ENCODE data around the gene AMOT. TPM values are rescaled to one million over a fixed set of nuclear protein-coding genes. Genes with fewer than 3 reads are reported as not detected.

AMOT gene
- polyA plus RNA-seq, 1 donor (not counting 4 experiments of a cell fraction or from before 2014, with no cell fraction given): 0.21 TPM

- FAIRE-seq: no peak
- no peaks in the 10 kb centered on the region for H3K4me1 ChIP-seq (ENCODE audit: control insufficient read depth, extremely low read depth, insufficient read depth, low read length)
- TF ChIP-seq, protein P1, sequence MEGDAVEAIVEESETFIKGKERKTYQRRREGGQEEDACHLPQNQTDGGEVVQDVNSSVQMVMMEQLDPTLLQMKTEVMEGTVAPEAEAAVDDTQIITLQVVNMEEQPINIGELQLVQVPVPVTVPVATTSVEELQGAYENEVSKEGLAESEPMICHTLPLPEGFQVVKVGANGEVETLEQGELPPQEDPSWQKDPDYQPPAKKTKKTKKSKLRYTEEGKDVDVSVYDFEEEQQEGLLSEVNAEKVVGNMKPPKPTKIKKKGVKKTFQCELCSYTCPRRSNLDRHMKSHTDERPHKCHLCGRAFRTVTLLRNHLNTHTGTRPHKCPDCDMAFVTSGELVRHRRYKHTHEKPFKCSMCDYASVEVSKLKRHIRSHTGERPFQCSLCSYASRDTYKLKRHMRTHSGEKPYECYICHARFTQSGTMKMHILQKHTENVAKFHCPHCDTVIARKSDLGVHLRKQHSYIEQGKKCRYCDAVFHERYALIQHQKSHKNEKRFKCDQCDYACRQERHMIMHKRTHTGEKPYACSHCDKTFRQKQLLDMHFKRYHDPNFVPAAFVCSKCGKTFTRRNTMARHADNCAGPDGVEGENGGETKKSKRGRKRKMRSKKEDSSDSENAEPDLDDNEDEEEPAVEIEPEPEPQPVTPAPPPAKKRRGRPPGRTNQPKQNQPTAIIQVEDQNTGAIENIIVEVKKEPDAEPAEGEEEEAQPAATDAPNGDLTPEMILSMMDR (optimal IDR thresholded peaks at IDR 0.05 in 1 of 3, IDR thresholded peaks at IDR 0.05 in 1 of 3, conservative IDR thresholded peaks at IDR 0.05 in 1 of 3; ENCODE audit: extremely low read depth in 1 of 3, insufficient read depth in 2 of 3, low read length in 3 of 3): no peak
- TF ChIP-seq EZH2 (IDR thresholded peaks at IDR 0.05; ENCODE audit: low read length): no peak
Observed at GRCh38 chrX:112865464-112866025, 24.9 kb upstream of the AMOT start.

DNA sequence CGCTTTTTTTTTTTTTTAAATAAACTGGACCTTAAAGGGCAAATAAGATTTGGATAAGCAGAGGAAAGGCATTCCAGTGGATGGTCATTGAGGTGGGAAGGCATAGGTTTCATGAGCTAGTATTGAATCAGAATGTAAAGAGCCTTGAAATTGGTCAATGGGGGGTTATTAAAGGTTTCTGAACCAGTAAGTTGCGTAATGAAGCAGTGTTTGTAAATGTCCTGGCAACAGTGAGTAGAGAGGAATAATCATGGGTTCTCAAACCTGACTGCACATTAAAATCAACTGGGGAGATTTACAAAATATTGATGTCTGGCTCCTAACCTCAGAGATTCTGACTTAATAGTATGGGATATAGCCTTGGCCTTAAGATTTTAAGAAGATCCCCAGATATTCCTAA, 23.2 kb upstream of the AMOT start:
- Histone ChIP-seq H3K9me3 (ENCODE audit: control insufficient read depth, low read depth, low read length) (no peaks in the 10 kb centered on the region), H3K36me3 (ENCODE audit: control insufficient read depth in 2 of 2, extremely low read depth in 1 of 2, insufficient read depth in 2 of 2, low read length in 2 of 2) (no peaks in the 10 kb centered on the region), H3K27ac (ENCODE audit: control insufficient read depth, insufficient read depth, low read length) (no peak overlapping the region), H3K4me1 (ENCODE audit: control insufficient read depth, extremely low read depth, insufficient read depth, low read length) (no peaks in the 10 kb centered on the region), H3K4me3 (ENCODE audit: control insufficient read depth in 2 of 3, extremely low read depth in 1 of 3, insufficient read depth in 2 of 3, low read depth in 1 of 3, low read length in 3 of 3) (no peak overlapping the region), H3K79me2 (ENCODE audit: control insufficient read depth, insufficient read depth, low read length) (no peaks in the 10 kb centered on the region), H3K9ac (ENCODE audit: control insufficient read depth, extremely low read depth, insufficient read depth, low read length) (no peak overlapping the region), H3K27me3 (ENCODE audit: control insufficient read depth, extremely low read depth, insufficient read depth, low read length) (no peaks in the 10 kb centered on the region), H3K4me2 (ENCODE audit: control insufficient read depth, extremely low read depth, insufficient read depth, low read depth, low read length) (no peak overlapping the region), H3K9me1 (ENCODE audit: control insufficient read depth, extremely low read depth, insufficient read depth, low read length) (no peaks in the 10 kb centered on the region), H2AFZ (ENCODE audit: control insufficient read depth, low read length) (no peak overlapping the region), H4K20me1 (ENCODE audit: control insufficient read depth, extremely low read depth, insufficient read depth, low read length) (no peaks in the 10 kb centered on the region)
- DNase-seq (ENCODE audit: low read depth, low spot score) (no peak), FAIRE-seq (no peak)
- dilution Hi-C loops (cut with MboI; ENCODE audit: extremely low pct_ligation_motif_present, low sequenced_read_pairs): no loop called here
- TF ChIP-seq, protein P1 (optimal IDR thresholded peaks at IDR 0.05 in 1 of 3, IDR thresholded peaks at IDR 0.05 in 1 of 3, conservative IDR thresholded peaks at IDR 0.05 in 1 of 3; ENCODE audit: extremely low read depth in 1 of 3, insufficient read depth in 2 of 3, low read length in 3 of 3): no peak
- no peak for TF ChIP-seq EZH2 (IDR thresholded peaks at IDR 0.05; ENCODE audit: low read length)

More at GRCh38 chrX:112865464-112866025, 24.9 kb upstream of the AMOT start:
- Histone ChIP-seq H3K4me3 (ENCODE audit: control insufficient read depth in 2 of 3, extremely low read depth in 1 of 3, insufficient read depth in 2 of 3, low read depth in 1 of 3, low read length in 3 of 3) (no peak overlapping the region), H3K79me2 (ENCODE audit: control insufficient read depth, insufficient read depth, low read length) (no peaks in the 10 kb centered on the region), H3K27ac (ENCODE audit: control insufficient read depth, insufficient read depth, low read length) (no peak overlapping the region), H3K9me3 (ENCODE audit: control insufficient read depth, low read depth, low read length) (no peaks in the 10 kb centered on the region), H4K20me1 (ENCODE audit: control insufficient read depth, extremely low read depth, insufficient read depth, low read length) (no peaks in the 10 kb centered on the region), H3K9ac (ENCODE audit: control insufficient read depth, extremely low read depth, insufficient read depth, low read length) (no peak overlapping the region), H2AFZ (ENCODE audit: control insufficient read depth, low read length) (no peak overlapping the region), H3K9me1 (ENCODE audit: control insufficient read depth, extremely low read depth, insufficient read depth, low read length) (no peaks in the 10 kb centered on the region), H3K27me3 (ENCODE audit: control insufficient read depth, extremely low read depth, insufficient read depth, low read length) (no peaks in the 10 kb centered on the region), H3K36me3 (ENCODE audit: control insufficient read depth in 2 of 2, extremely low read depth in 1 of 2, insufficient read depth in 2 of 2, low read length in 2 of 2) (no peaks in the 10 kb centered on the region), H3K4me2 (ENCODE audit: control insufficient read depth, extremely low read depth, insufficient read depth, low read depth, low read length) (no peak overlapping the region)
- DNase-seq (ENCODE audit: low read depth, low spot score): no peak
- dilution Hi-C loops (cut with MboI; ENCODE audit: extremely low pct_ligation_motif_present, low sequenced_read_pairs): no loop called here

All from keratinocyte (primary cell).